WTC11 (cell line): ENCODE measurements around the gene ANXA5.

ENCODE experiments used
- CBFB ChIP-seq: sonication (generic); formaldehyde crosslinking; IDR thresholded peaks from 2 replicates; pipeline ENCODE4 v1.8.1; 2022; ENCODE audit warnings: mild to moderate bottlenecking, low read depth, missing genetic modification reagents
- EMX1 ChIP-seq: fragments of 250-450 bp; sonication (Bioruptor Pico); IDR thresholded peaks from 2 replicates; pipeline ENCODE4 v1.8.0; 2021; ENCODE audit warnings: mild to moderate bottlenecking
- GABPB1 ChIP-seq: sonication (generic); formaldehyde crosslinking; IDR thresholded peaks from 2 replicates; pipeline ENCODE4 v1.8.1; 2023; ENCODE audit warnings: mild to moderate bottlenecking, missing genetic modification reagents
- ZNF263 ChIP-seq: sonication (generic); formaldehyde crosslinking; IDR thresholded peaks from 2 replicates; pipeline ENCODE4 v1.8.1; 2022; ENCODE audit warnings: low read depth, mild to moderate bottlenecking, moderate library complexity, missing genetic modification reagents
- TF ChIP-seq, protein P1 (sequence below): fragments of 200-600 bp; IDR thresholded peaks from 2 replicates; pipeline ENCODE4 v1.8.0; 2022; ENCODE audit warnings: antibody characterized with exemption

DNA sequence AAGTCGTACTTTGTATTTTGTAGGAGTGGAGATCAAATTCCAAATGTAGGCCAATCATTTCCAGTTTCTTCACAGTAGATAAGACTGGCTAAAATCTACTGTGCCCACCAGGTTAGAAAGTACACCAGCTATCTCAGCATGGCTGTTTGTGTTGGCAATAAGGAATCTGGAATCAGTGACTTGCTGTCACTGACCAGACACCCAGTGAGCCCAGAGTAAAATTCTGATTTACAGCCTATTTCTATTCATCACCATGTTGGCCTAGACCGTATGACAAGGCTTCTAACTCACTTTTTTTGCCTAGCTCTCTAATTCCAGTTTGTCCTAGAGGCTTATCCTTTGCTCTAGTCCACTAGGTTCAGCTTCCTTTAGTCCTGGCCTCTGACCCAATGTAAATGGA is 42.8 kb upstream of the ANXA5 start:
- TF ChIP-seq, protein P1, sequence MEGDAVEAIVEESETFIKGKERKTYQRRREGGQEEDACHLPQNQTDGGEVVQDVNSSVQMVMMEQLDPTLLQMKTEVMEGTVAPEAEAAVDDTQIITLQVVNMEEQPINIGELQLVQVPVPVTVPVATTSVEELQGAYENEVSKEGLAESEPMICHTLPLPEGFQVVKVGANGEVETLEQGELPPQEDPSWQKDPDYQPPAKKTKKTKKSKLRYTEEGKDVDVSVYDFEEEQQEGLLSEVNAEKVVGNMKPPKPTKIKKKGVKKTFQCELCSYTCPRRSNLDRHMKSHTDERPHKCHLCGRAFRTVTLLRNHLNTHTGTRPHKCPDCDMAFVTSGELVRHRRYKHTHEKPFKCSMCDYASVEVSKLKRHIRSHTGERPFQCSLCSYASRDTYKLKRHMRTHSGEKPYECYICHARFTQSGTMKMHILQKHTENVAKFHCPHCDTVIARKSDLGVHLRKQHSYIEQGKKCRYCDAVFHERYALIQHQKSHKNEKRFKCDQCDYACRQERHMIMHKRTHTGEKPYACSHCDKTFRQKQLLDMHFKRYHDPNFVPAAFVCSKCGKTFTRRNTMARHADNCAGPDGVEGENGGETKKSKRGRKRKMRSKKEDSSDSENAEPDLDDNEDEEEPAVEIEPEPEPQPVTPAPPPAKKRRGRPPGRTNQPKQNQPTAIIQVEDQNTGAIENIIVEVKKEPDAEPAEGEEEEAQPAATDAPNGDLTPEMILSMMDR, result no peak
- TF ChIP-seq ZNF263 (CRISPR knock-in tag), result no peak
- no peak for TF ChIP-seq EMX1
- no peak for TF ChIP-seq CBFB
- no peak for TF ChIP-seq GABPB1 (CRISPR knock-in tag)
